Ovary (tissue), 9 donors: ENCODE data around the gene STX8. TPM values are rescaled to one million over a fixed set of nuclear protein-coding genes. Genes with fewer than 3 reads are reported as not detected.

Experiments
- DNase-seq, 5 donors: peaks; one replicate each; pipeline ENCODE4 v3.0.0-alpha.2; 2019 to 2020
- H3K27ac ChIP-seq, 2 donors: fragments of 200-600 bp; one replicate each; pipeline versions ENCODE4 v1.5.1 to v1.8.0; 2019 to 2022
- H3K27me3 ChIP-seq: fragments of 200-600 bp; one replicate; pipeline ENCODE4 v1.8.0; 2022
- H3K36me3 ChIP-seq: fragments of 200-600 bp; sonication (generic); one replicate; pipeline ENCODE4 v1.5.1; 2019
- H3K4me1 ChIP-seq: one replicate; pipeline ENCODE4 v1.8.1; 2013; ENCODE audit warnings: mild to moderate bottlenecking, moderate library complexity; ENCODE audit not compliant: insufficient read depth
- H3K4me3 ChIP-seq: fragments of 200-600 bp; sonication (generic); one replicate; pipeline ENCODE4 v1.5.1; 2017
- H3K9me3 ChIP-seq, 2 donors: fragments of 200-600 bp in 1 of 2; sonication (generic) in 1 of 2; one replicate each; pipeline versions ENCODE4 v1.5.1 to v1.8.1; 2013 to 2019; ENCODE audit warnings: mild to moderate bottlenecking in 1 of 2, moderate library complexity in 1 of 2
- EP300 ChIP-seq: sonication (generic); formaldehyde crosslinking; IDR thresholded peaks from one replicate; pipeline ENCODE4 v1.6.1; 2017; ENCODE audit warnings: antibody characterized with exemption
- POLR2A ChIP-seq: fragments of 450-650 bp; IDR thresholded peaks from one replicate; pipeline ENCODE4 v1.6.1; 2017; ENCODE audit warnings: antibody characterized with exemption, mild to moderate bottlenecking, moderate library complexity
- WGBS, 3 donors: extraction: QIAGEN DNeasy Blood & Tissue Kit in 1 of 3; methylation state at CpG; one replicate each; pipeline versions ENCODE4 v1.1.5 to v1.1.7; 2013 to 2017; 5-methylcytosine and 5-hydroxymethylcytosine counted together
- intact Hi-C, 4 donors: fragments of 100-400 bp; cut with DNase I; formaldehyde crosslinking; loops; one replicate each; pipeline versions ENCODE4 v1.11.0 to v1.15.1; 2022 to 2023
- polyA plus RNA-seq, 2 donors: library from polyadenylated mRNA; stranded (reverse); fragments of 200-250 nt in 1 of 2; fragments of 350-450 nt in 1 of 2; fragmentation: Illumina TruSeq in 1 of 2; extraction: RNeasy Lipid Tissue Mini Kit (QIAGEN cat#74804) in 1 of 2; gene quantifications; one replicate each; pipeline ENCODE4 v1.2.3, GENCODE V29; 2013 to 2014
- total RNA-seq, 7 donors: library from RNA; depleted of rRNA in 2 of 7; stranded (reverse); fragments of >200 nt in 2 of 7; fragmentation: NEBNext Ultra II Directional in 3 of 7; extraction: Animal tissue kit (Norgen Biotek cat#: 25700) in 3 of 7; gene quantifications; one replicate each; pipeline versions ENCODE4 v1.1.0 to v1.2.4, GENCODE V29; 2016 to 2023
- TF ChIP-seq, protein P1 (sequence below), 3 donors: fragments of 450-650 bp in 2 of 3; fragments of 200-600 bp in 1 of 3; IDR thresholded peaks; one replicate each; pipeline versions ENCODE4 v1.5.1 to v1.8.0; 2016 to 2022; ENCODE audit warnings: antibody characterized with exemption in 3 of 3, mild to moderate bottlenecking in 1 of 3
- donor health status: DM: no; HTN: no; CAD: no; lungs with moderate emphysema.
- donor health status: DM: no; HTN: no; CAD: no.
- donor health status: Bipolar disorder and iron deficiency.
- donor health status: DM: yes; HTN: yes; CAD: no.
- donor health status: DM: no; HTN: no; CAD: no.
- donor health status: DM: yes; HTN: yes; CAD: no.

The STX8 gene
- total and polyA plus RNA-seq, 9 donors: 37.6 to 112 (median 53.8) TPM

GRCh38 chr17:9513266-9513665, 62.4 kb downstream of the STX8 start:
- no peaks in the 10 kb centered on the region for H3K27me3 ChIP-seq
- no peaks in the 10 kb centered on the region for H3K9me3 ChIP-seq
- intact Hi-C loops: no loop called here
- H3K36me3 ChIP-seq: no peaks in the 10 kb centered on the region
- no peaks in the 10 kb centered on the region for H3K4me1 ChIP-seq
- DNase-seq: no peak
- TF ChIP-seq, protein P1, sequence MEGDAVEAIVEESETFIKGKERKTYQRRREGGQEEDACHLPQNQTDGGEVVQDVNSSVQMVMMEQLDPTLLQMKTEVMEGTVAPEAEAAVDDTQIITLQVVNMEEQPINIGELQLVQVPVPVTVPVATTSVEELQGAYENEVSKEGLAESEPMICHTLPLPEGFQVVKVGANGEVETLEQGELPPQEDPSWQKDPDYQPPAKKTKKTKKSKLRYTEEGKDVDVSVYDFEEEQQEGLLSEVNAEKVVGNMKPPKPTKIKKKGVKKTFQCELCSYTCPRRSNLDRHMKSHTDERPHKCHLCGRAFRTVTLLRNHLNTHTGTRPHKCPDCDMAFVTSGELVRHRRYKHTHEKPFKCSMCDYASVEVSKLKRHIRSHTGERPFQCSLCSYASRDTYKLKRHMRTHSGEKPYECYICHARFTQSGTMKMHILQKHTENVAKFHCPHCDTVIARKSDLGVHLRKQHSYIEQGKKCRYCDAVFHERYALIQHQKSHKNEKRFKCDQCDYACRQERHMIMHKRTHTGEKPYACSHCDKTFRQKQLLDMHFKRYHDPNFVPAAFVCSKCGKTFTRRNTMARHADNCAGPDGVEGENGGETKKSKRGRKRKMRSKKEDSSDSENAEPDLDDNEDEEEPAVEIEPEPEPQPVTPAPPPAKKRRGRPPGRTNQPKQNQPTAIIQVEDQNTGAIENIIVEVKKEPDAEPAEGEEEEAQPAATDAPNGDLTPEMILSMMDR (IDR thresholded peaks at IDR 0.05): no peak
- TF ChIP-seq POLR2A (no peak), EP300 (no peak)
- no peak overlapping the region for H3K4me3 ChIP-seq
- WGBS, 3 donors: 89 to 94% (median 89%) methylated on average over 2 of the region's 2 CpGs
- no peak overlapping the region for H3K27ac ChIP-seq

- no peaks in the 10 kb centered on the region for H3K4me1 ChIP-seq
- 57 to 66% (median 65%) methylated on average over 4 of the region's 4 CpGs for WGBS, 3 donors
- intact Hi-C loops: no loop called here
- no peaks in the 10 kb centered on the region for H3K36me3 ChIP-seq
- H3K4me3 ChIP-seq: no peak overlapping the region
- no peaks in the 10 kb centered on the region for H3K27me3 ChIP-seq
- no peaks in the 10 kb centered on the region for H3K9me3 ChIP-seq
- no peak overlapping the region for H3K27ac ChIP-seq
- DNase-seq: no peak
- TF ChIP-seq EP300 (no peak), POLR2A (no peak)
- TF ChIP-seq, protein P1 (IDR thresholded peaks at IDR 0.05): no peak
Observed at GRCh38 chr17:9512323-9513168, 63.1 kb downstream of the STX8 start.

DNA sequence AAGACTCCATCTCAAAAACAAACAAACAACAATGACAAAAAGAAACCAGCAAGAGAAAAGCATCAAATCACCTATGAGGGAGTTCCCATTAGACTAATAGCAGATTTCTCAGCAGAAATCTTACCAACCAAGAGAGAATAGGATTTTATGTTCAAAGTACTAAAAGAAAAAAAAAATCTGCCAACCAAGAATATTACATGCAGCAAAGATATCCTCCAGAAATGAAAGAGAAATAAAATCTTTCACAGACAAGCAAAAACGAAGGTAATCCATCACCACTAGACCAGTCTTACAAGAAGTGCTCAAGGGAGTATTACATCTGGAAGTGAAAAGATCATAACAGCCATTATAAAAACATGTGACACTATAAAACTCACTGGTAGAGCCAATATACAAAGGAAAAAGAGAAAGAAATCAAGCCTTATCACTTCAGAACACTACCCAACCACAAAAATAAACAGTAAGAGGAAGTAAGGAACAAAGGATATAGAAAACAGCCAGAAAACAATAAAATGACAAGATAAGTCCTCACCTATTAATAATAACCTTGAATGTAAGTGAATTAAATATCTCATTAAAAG, 66.3 kb downstream of the STX8 start:
- no peaks in the 10 kb centered on the region for H3K9me3 ChIP-seq
- no peak overlapping the region for H3K27ac ChIP-seq
- no peaks in the 10 kb centered on the region for H3K36me3 ChIP-seq
- intact Hi-C loops: no loop called here
- H3K4me1 ChIP-seq: no peaks in the 10 kb centered on the region
- TF ChIP-seq POLR2A: no peak
- no peak for TF ChIP-seq EP300
- TF ChIP-seq, protein P1 (IDR thresholded peaks at IDR 0.05): no peak
- DNase-seq: no peak
- no peak overlapping the region for H3K4me3 ChIP-seq
- no peaks in the 10 kb centered on the region for H3K27me3 ChIP-seq
- 83 to 95% (median 93%) methylated on average over 1 of the region's 1 CpG for WGBS, 3 donors

- no peak overlapping the region for H3K27ac ChIP-seq
- 14 to 46% (median 18%) methylated on average over 5 of the region's 5 CpGs for WGBS, 3 donors
- H3K4me1 ChIP-seq: no peaks in the 10 kb centered on the region
- H3K4me3 ChIP-seq: no peak overlapping the region
- DNase-seq: no peak
- intact Hi-C loops: no loop called here
- no peaks in the 10 kb centered on the region for H3K27me3 ChIP-seq
- TF ChIP-seq EP300 (no peak), POLR2A (no peak)
- TF ChIP-seq, protein P1 (IDR thresholded peaks at IDR 0.05): no peak
- H3K36me3 ChIP-seq: no peaks in the 10 kb centered on the region
- H3K9me3 ChIP-seq: no peaks in the 10 kb centered on the region
Observed at GRCh38 chr17:9499041-9499440, 76.6 kb downstream of the STX8 start.
